Gastroesophageal sphincter (tissue), 3 donors: Measurements from ENCODE around the gene IQCB1.

Experiments
- POLR2A ChIP-seq, 2 donors: fragments of 450-650 bp; IDR thresholded peaks; one replicate each; pipeline ENCODE4 v1.6.1; 2017; ENCODE audit warnings: antibody characterized with exemption in 2 of 2, mild to moderate bottlenecking in 2 of 2, moderate library complexity in 1 of 2
- POLR2AphosphoS5 ChIP-seq: sonication (generic); formaldehyde crosslinking; IDR thresholded peaks from one replicate; pipeline ENCODE4 v1.6.1; 2017; ENCODE audit warnings: antibody characterized with exemption
- TF ChIP-seq, protein P1 (sequence below), 4 experiments: fragments of 200-600 bp in 2 of 4; fragments of 450-650 bp in 2 of 4; sonication (generic) in 1 of 4; IDR thresholded peaks; one replicate each; pipeline ENCODE4 v1.5.1; 2017 to 2019; ENCODE audit warnings: antibody characterized with exemption in 4 of 4, mild to moderate bottlenecking in 2 of 4, moderate library complexity in 2 of 4

DNA sequence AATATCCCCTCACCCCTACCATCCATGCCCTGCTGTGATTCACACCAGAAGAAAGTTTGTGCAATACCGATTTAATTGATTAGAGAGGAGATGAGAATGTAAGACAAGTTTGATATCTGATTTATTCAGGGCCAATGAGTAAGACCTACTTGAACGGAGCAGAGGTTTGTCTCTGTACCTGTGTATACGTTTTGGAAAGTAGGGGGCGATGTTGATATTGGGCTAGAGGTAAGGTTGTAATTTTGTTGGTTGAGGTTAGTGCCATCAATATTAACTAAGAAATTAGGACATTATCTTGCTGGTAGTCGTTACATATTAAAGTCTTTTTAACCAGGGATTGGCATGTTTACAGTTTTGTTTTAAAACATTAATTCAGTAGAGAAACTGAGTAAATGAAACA, 20.7 kb upstream of the IQCB1 start:
- TF ChIP-seq POLR2A (IDR thresholded peaks at IDR 0.05) (no peak), POLR2AphosphoS5 (no peak)
- TF ChIP-seq, protein P1, sequence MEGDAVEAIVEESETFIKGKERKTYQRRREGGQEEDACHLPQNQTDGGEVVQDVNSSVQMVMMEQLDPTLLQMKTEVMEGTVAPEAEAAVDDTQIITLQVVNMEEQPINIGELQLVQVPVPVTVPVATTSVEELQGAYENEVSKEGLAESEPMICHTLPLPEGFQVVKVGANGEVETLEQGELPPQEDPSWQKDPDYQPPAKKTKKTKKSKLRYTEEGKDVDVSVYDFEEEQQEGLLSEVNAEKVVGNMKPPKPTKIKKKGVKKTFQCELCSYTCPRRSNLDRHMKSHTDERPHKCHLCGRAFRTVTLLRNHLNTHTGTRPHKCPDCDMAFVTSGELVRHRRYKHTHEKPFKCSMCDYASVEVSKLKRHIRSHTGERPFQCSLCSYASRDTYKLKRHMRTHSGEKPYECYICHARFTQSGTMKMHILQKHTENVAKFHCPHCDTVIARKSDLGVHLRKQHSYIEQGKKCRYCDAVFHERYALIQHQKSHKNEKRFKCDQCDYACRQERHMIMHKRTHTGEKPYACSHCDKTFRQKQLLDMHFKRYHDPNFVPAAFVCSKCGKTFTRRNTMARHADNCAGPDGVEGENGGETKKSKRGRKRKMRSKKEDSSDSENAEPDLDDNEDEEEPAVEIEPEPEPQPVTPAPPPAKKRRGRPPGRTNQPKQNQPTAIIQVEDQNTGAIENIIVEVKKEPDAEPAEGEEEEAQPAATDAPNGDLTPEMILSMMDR (IDR thresholded peaks at IDR 0.05) = no peak
